ENCODE results near the gene HECW1.

- TF ChIP-seq POLR2AphosphoS5 (IDR thresholded peaks at IDR 0.05; ENCODE audit: low read depth, low read length) (no peak), TAF1 (IDR thresholded peaks at IDR 0.05; ENCODE audit: borderline replicate concordance, insufficient read depth, low read length) (no peak), SIN3A (IDR thresholded peaks at IDR 0.05; ENCODE audit: borderline replicate concordance, insufficient read depth, low read length) (no peak)
- TF ChIP-seq, protein P1, sequence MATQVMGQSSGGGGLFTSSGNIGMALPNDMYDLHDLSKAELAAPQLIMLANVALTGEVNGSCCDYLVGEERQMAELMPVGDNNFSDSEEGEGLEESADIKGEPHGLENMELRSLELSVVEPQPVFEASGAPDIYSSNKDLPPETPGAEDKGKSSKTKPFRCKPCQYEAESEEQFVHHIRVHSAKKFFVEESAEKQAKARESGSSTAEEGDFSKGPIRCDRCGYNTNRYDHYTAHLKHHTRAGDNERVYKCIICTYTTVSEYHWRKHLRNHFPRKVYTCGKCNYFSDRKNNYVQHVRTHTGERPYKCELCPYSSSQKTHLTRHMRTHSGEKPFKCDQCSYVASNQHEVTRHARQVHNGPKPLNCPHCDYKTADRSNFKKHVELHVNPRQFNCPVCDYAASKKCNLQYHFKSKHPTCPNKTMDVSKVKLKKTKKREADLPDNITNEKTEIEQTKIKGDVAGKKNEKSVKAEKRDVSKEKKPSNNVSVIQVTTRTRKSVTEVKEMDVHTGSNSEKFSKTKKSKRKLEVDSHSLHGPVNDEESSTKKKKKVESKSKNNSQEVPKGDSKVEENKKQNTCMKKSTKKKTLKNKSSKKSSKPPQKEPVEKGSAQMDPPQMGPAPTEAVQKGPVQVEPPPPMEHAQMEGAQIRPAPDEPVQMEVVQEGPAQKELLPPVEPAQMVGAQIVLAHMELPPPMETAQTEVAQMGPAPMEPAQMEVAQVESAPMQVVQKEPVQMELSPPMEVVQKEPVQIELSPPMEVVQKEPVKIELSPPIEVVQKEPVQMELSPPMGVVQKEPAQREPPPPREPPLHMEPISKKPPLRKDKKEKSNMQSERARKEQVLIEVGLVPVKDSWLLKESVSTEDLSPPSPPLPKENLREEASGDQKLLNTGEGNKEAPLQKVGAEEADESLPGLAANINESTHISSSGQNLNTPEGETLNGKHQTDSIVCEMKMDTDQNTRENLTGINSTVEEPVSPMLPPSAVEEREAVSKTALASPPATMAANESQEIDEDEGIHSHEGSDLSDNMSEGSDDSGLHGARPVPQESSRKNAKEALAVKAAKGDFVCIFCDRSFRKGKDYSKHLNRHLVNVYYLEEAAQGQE (IDR thresholded peaks at IDR 0.05; ENCODE audit: insufficient read depth in 1 of 2, low read depth in 2 of 2, low read length in 2 of 2) = no peak
These were observed 205.8 kb downstream of the HECW1 start for GRCh38 chr7:43318188-43318770.
